A549 (cell line): ENCODE results near the gene WDR35.

Experiments used
- CTCF ChIP-seq: fragments of >200 bp; sonication (Bioruptor Twin); formaldehyde crosslinking; IDR thresholded peaks from 3 replicates; pipeline ENCODE4 v1.5.1; 2016
- ZSCAN20 ChIP-seq: fragments of 250-450 bp; sonication (Bioruptor Pico); IDR thresholded peaks from 2 replicates; pipeline ENCODE4 v1.8.0; 2022; ENCODE audit warnings: mild to moderate bottlenecking, moderate library complexity

DNA sequence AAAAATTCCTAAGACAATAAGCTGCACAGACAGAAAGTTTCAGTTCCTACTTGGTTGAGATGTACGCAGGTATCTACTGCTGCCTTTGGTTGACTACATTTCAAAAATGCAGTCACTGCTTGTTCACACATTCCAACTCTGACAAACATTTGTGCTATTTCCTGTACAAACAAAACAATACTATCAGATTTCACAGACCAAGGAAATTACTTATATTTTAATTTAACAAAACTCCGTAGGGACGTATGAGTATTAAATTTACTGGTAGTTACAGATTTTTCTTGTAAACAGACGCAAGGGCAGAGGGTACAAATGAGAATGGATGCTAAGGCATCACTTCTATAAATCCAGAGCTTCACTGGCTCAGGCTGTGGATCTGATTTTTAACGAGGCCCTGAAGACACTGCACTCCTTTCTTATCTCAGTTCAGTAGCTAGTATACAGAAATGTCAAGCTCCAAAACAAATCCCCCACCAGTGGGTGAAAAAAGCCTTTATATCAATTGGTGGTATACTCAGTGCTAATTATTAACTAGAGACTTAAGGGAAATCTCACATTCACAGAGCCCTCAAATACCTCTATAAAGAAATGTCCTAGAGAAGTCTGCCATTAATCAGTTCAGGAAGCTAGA is 56.4 kb downstream of the WDR35 start:
- no peak for TF ChIP-seq ZSCAN20 (CRISPR knock-in tag)
- TF ChIP-seq CTCF, result no peak
